OCI-LY7 (cell line): Measurements from ENCODE around the gene TTC33. TPM values are rescaled to one million over a fixed set of nuclear protein-coding genes. Genes with fewer than 3 reads are reported as not detected.

Experiments used
- BruUV-seq: library from RNA; stranded (reverse); fragments of 400-500 nt; replicated peaks from 2 replicates; lab custom pipeline; 2021; lab: Mats Ljungman, UMichigan
- CTCF ChIA-PET: fragments of 300-600 bp; sonication (Branson Sonifier 250); formaldehyde crosslinking; loops from one replicate; lab custom pipeline; 2022; ENCODE audit warnings: antibody characterized with exemption; ENCODE audit not compliant: unreplicated experiment; lab: Charles Lee
- POLR2A ChIA-PET: fragments of 300-600 bp; sonication (Branson Sonifier 250); formaldehyde crosslinking; loops from one replicate; lab custom pipeline; 2022; ENCODE audit warnings: antibody characterized with exemption; lab: Charles Lee
- DNase-seq: peaks from one replicate; pipeline ENCODE4 v3.0.0-alpha.2; 2015; ENCODE audit warnings: low spot score
- H2AFZ ChIP-seq: fragments of 200-600 bp; sonication (generic), shearing (Covaris generic); 2 replicates; pipeline ENCODE4 v1.6.1; 2014; ENCODE audit warnings: mild to moderate bottlenecking, antibody characterized with exemption, low read length, moderate library complexity
- H3K27ac ChIP-seq: fragments of 200-600 bp; sonication (generic); 2 replicates; pipeline ENCODE4 v1.5.1; 2014; ENCODE audit warnings: mixed run types, low read depth, mild to moderate bottlenecking, moderate library complexity, low read length, inconsistent platforms; ENCODE audit not compliant: poor library complexity, severe bottlenecking
- H3K36me3 ChIP-seq: fragments of 200-600 bp; sonication (generic); 2 replicates; pipeline ENCODE4 v1.6.1; 2014; ENCODE audit warnings: mild to moderate bottlenecking, antibody characterized with exemption, low read length, moderate library complexity, mixed read lengths; ENCODE audit not compliant: insufficient read depth
- H3K4me1 ChIP-seq: fragments of 200-600 bp; sonication (generic); 2 replicates; pipeline ENCODE4 v1.5.1; 2014; ENCODE audit warnings: mild to moderate bottlenecking, low read length; ENCODE audit not compliant: insufficient read depth, poor library complexity, severe bottlenecking
- H3K4me2 ChIP-seq: fragments of 200-600 bp; sonication (generic); 2 replicates; pipeline ENCODE4 v1.6.1; 2014; ENCODE audit warnings: mild to moderate bottlenecking, low read length
- H3K4me3 ChIP-seq: fragments of 200-600 bp; sonication (generic); 2 replicates; pipeline ENCODE4 v1.5.1; 2014; ENCODE audit warnings: mild to moderate bottlenecking, low read depth, low read length; ENCODE audit not compliant: poor library complexity, severe bottlenecking
- H3K79me2 ChIP-seq: fragments of 200-600 bp; sonication (generic); 2 replicates; pipeline ENCODE4 v1.6.1; 2016; ENCODE audit warnings: low read depth, mild to moderate bottlenecking, low read length, moderate library complexity, mixed read lengths; ENCODE audit not compliant: insufficient read depth
- H3K9me2 ChIP-seq: fragments of 200-600 bp; sonication (generic); 2 replicates; pipeline ENCODE4 v1.6.1; 2016; ENCODE audit warnings: mild to moderate bottlenecking, low read length, mixed read lengths; ENCODE audit not compliant: insufficient read depth
- H3K9me3 ChIP-seq: fragments of 200-600 bp; sonication (generic); 2 replicates; pipeline ENCODE4 v1.6.1; 2014; ENCODE audit warnings: mild to moderate bottlenecking, mixed run types, low read length, mixed read lengths
- H4K20me1 ChIP-seq: fragments of 200-600 bp; sonication (generic); 2 replicates; pipeline ENCODE4 v1.6.1; 2014; ENCODE audit warnings: mild to moderate bottlenecking, antibody characterized with exemption, low read length, moderate library complexity, mixed read lengths; ENCODE audit not compliant: insufficient read depth
- CTCF ChIP-seq: fragments of 200-600 bp; sonication (generic); conservative IDR thresholded peaks from 2 replicates; pipeline ENCODE4 v1.5.1; 2014; ENCODE audit warnings: mild to moderate bottlenecking, antibody characterized with exemption, low read length, moderate library complexity, mixed read lengths
- EZH2phosphoT487 ChIP-seq: fragments of 200-600 bp; sonication (generic); IDR thresholded peaks from 2 replicates; pipeline ENCODE4 v1.6.1; 2018; ENCODE audit warnings: low read depth, borderline replicate concordance, mild to moderate bottlenecking, mixed run types, antibody characterized with exemption, low read length, moderate library complexity, mixed read lengths
- intact Hi-C: fragments of 100-400 bp; cut with micrococcal nuclease; formaldehyde crosslinking; loops from one replicate; pipeline ENCODE4 v1.10.0; 2022; ENCODE audit not compliant: unreplicated experiment
- total RNA-seq, 2 experiments: library from RNA; depleted of rRNA in 1 of 2; stranded (reverse); fragments of >200 nt in 1 of 2; shearing (Covaris generic) in 1 of 2; gene quantifications; 2 replicates each; pipeline ENCODE4 v1.2.3, GENCODE V29; 2014 to 2022

The TTC33 gene
- total RNA-seq, 2 experiments from 2014 or later = 15.9 to 20.5 TPM

- ChIA-PET CTCF (no interaction called here), POLR2A (no interaction called here)
- Histone ChIP-seq H3K4me3 (no peak overlapping the region), H4K20me1 (no peaks in the 10 kb centered on the region), H3K27ac (no peak overlapping the region), H3K79me2 (no peaks in the 10 kb centered on the region), H3K36me3 (no peaks in the 10 kb centered on the region), H3K4me1 (no peaks in the 10 kb centered on the region), H2AFZ (no peak overlapping the region), H3K4me2 (no peak overlapping the region), H3K9me2 (no peaks in the 10 kb centered on the region), H3K9me3 (no peaks in the 10 kb centered on the region)
- no TSS peak for BruUV-seq
- no peak for DNase-seq
- no peak for TF ChIP-seq EZH2phosphoT487
- TF ChIP-seq CTCF = no peak
- intact Hi-C loops = no loop called here
These were observed 55.5 kb downstream of the TTC33 start for GRCh38 chr5:40700116-40700782.

DNA sequence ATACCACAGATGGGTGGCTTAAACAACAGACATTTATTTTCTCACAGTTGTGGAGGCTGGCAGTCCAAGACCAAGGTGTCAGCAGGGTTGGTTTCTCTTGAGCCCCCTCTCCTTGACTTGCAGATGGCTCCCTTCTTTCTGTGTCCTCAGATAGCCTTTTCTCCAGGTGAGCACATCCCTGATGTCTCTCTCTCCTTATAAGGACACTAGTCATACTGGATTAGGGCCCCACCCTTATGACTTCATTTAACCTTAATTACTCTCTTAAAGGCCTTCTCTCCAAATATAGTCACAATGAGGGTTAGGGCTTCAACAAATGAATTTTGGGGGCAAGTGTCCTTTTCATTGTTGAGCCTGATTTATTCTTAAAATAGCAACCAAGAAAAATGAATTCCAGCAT, 61.3 kb downstream of the TTC33 start:
- no TSS peak for BruUV-seq
- Histone ChIP-seq H2AFZ (no peak overlapping the region), H3K36me3 (no peaks in the 10 kb centered on the region), H3K9me2 (no peaks in the 10 kb centered on the region), H3K4me3 (no peak overlapping the region), H3K4me2 (no peak overlapping the region), H4K20me1 (no peaks in the 10 kb centered on the region), H3K79me2 (no peaks in the 10 kb centered on the region), H3K9me3 (no peaks in the 10 kb centered on the region), H3K4me1 (no peaks in the 10 kb centered on the region), H3K27ac (no peak overlapping the region)
- DNase-seq = no peak
- intact Hi-C loops = no loop called here
- ChIA-PET POLR2A (no interaction called here), CTCF (no interaction called here)
- TF ChIP-seq CTCF = no peak
- no peak for TF ChIP-seq EZH2phosphoT487

DNA sequence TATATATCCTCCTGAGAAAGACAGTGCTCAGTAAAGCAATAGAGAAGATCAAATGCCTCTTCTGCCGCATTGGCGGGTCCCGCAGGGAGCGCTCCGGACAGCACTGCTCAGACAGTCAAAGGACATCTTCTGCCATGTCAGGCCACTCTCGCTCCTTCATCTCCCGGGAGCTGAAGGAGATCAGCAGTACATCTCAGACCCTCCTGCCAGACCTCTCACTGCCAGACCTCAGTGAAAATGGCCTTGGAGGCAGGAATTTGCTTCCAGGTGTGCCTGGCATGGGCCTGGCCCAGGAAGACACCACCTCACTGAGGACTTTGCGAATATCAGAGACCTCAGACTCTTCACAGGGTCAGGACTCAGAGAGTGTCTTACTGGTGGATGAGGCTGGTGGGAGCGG, 63.9 kb downstream of the TTC33 start:
- Histone ChIP-seq H3K36me3 (no peaks in the 10 kb centered on the region), H3K9me3 (no peaks in the 10 kb centered on the region), H3K4me1 (no peaks in the 10 kb centered on the region), H3K27ac (no peak overlapping the region), H3K4me3 (no peak overlapping the region), H3K9me2 (no peaks in the 10 kb centered on the region), H3K79me2 (no peaks in the 10 kb centered on the region), H2AFZ (no peak overlapping the region), H4K20me1 (no peaks in the 10 kb centered on the region), H3K4me2 (no peak overlapping the region)
- no peak for DNase-seq
- intact Hi-C loops = no loop called here
- no peak for TF ChIP-seq EZH2phosphoT487
- ChIA-PET POLR2A (interaction anchor here (0.6 kb wide), 1 partner anchor 114 kb away, joined by 3 read pairs; no protein-coding TSS in a partner anchor), CTCF (no interaction called here)
- BruUV-seq = no TSS peak
